Measurements from ENCODE around the gene RPL39L.
"Not testable (repeated sequence)": the region's sequence is repeated elsewhere in the genome, so short reads cannot be mapped to it uniquely, and the experiment has no call there.

Gene RPL39L

DNA sequence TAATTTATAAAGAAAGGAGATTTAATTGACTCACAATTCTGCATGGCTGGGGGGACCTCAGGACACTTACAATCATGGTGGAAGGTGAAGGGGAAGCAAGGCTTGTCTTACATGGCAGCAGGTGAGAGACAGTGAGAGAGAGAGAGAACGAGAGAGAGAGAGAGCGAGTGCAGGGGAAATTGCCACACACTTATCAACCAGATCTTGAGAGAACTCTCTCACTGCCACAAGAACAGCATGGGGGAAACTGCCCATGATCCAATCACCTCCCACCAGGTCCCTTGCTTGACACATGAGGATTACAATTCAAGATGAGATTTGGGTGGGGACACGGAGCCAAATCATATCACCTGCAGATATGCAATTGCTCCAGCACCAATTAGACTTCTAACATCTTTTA lies 7.1 kb upstream of the RPL39L start:
- DNase-seq (ENCODE audit: low spot score): no peak
- in situ Hi-C loops (cut with MboI; ENCODE audit: low sequenced_read_pairs, unreplicated experiment): no loop called here
- no peak for TF ChIP-seq CTCF (IDR thresholded peaks at IDR 0.05; ENCODE audit: borderline replicate concordance, control extremely low read depth, extremely low read depth, insufficient read depth, missing control alignments)

DNA sequence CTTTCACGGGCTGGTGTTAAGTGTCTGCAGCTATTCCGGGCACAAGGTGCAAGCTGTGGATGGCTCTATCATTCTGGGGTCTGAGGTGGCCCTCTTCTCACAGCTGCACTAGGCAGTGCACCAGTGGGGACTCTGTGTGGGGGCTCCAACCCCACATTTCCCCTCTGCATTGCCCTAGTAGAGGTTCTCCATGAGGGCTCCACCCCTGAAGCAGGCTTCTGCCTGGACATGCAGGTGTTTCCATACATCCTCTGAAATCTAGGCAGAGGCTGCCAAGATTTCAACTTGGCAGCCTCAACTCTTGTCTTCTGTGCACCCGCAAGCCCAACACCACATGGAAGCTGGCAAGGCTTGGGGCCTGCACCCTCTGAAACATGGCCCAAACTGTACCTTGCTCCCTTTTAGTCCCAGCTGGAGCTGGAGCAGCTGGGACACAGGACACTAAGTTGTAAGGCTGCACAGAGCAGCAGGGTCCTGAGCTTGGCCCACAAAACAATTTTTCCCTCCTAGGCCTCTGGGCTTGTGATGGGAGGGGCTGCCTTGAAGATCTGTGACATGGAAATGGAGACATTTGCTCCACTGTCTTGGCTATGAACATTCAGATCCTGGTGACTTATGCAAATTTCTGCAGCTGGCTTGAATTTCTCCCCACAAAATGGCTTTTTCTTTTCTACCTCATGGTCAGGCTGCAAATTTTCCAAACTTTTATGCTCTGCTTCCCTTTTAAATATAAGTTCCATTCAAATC lies 6.0 kb upstream of the RPL39L start:
- in situ Hi-C loops (cut with MboI; ENCODE audit: low sequenced_read_pairs, unreplicated experiment): no loop called here
- no peak for TF ChIP-seq CTCF (IDR thresholded peaks at IDR 0.05; ENCODE audit: borderline replicate concordance, control extremely low read depth, extremely low read depth, insufficient read depth, missing control alignments)
- DNase-seq (ENCODE audit: low spot score): no peak

DNA sequence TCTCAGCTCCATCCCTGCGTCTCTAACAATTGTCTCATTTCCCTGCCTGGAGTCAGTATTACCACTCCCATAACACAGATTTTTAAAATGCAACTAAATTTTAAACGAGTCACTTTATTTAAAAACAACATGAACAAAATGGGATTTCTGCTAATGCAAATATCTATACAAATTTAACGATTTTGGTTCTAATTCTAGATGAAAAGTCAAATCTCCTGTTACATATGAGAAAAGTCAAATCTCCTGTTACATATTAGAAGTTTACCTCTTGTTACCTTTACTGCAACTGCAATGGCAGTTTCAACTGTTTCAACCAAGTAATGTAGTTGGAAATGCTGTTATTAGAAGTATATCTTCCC lies 578 bp upstream of the RPL39L start:
- no peak for DNase-seq (ENCODE audit: low spot score)
- in situ Hi-C loops (cut with MboI; ENCODE audit: low sequenced_read_pairs, unreplicated experiment): no loop called here
- no peak for TF ChIP-seq CTCF (IDR thresholded peaks at IDR 0.05; ENCODE audit: borderline replicate concordance, control extremely low read depth, extremely low read depth, insufficient read depth, missing control alignments)

GRCh38 chr3:187136936-187137335 lies 2.4 kb downstream of the RPL39L start:
- no peak for DNase-seq (ENCODE audit: low spot score)
- no peak for TF ChIP-seq CTCF (IDR thresholded peaks at IDR 0.05; ENCODE audit: borderline replicate concordance, control extremely low read depth, extremely low read depth, insufficient read depth, missing control alignments)
- in situ Hi-C loops (cut with MboI; ENCODE audit: low sequenced_read_pairs, unreplicated experiment): no loop called here

- DNase-seq (ENCODE audit: low spot score): no peak
These were observed 3.0 kb downstream of the RPL39L start for GRCh38 chr3:187136337-187136736.

GRCh38 chr3:187135172-187135690 lies 4.1 kb downstream of the RPL39L start:
- in situ Hi-C loops (cut with MboI; ENCODE audit: low sequenced_read_pairs, unreplicated experiment); DNase-seq (ENCODE audit: low spot score): not testable (repeated sequence)

More at GRCh38 chr3:187136337-187136736, 3.0 kb downstream of the RPL39L start:
- in situ Hi-C loops (cut with MboI; ENCODE audit: low sequenced_read_pairs, unreplicated experiment): no loop called here
- TF ChIP-seq CTCF (IDR thresholded peaks at IDR 0.05; ENCODE audit: borderline replicate concordance, control extremely low read depth, extremely low read depth, insufficient read depth, missing control alignments): no peak

DNA sequence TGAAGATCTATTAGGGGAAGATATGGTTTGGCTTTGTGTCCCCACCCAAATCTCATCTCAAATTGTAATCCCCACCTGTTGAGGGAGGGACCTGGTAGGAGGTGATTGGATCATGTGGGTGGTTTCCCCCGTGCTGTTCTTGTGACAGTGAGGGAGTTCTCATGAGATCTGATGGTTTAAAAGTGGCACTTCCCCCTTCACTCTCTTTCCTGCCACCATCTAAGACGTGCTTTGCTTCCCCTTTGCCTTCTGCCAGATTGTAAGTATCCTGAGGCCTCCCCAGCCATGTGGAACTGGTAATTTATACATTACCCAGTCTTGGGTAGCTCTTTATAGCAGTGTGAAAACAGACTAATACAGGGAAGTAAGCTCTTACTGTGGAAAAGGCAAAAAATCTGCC lies 6.1 kb downstream of the RPL39L start:
- in situ Hi-C loops (cut with MboI; ENCODE audit: low sequenced_read_pairs, unreplicated experiment); DNase-seq (ENCODE audit: low spot score): not testable (repeated sequence)

GRCh38 chr3:187132666-187133065 lies 6.6 kb downstream of the RPL39L start:
- in situ Hi-C loops (cut with MboI; ENCODE audit: low sequenced_read_pairs, unreplicated experiment): no loop called here
- TF ChIP-seq CTCF (IDR thresholded peaks at IDR 0.05; ENCODE audit: borderline replicate concordance, control extremely low read depth, extremely low read depth, insufficient read depth, missing control alignments): no peak
- no peak for DNase-seq (ENCODE audit: low spot score)
